HFFc6 (cell line): ENCODE data around the gene HENMT1. TPM values are rescaled to one million over a fixed set of nuclear protein-coding genes. Genes with fewer than 3 reads are reported as not detected.
"Not testable (repeated sequence)": the region's sequence is repeated elsewhere in the genome, so short reads cannot be mapped to it uniquely, and the experiment has no call there.

Source experiments
- DNase-seq: peaks from one replicate; pipeline ENCODE4 v3.0.0-alpha.2; 2018
- H3K27ac Mint-ChIP-seq: 2 replicates; pipeline ENCODE4 v1.8.0; 2020; ENCODE audit warnings: mild to moderate bottlenecking, mixed read lengths
- H3K27me3 Mint-ChIP-seq: 2 replicates; pipeline ENCODE4 v1.8.0; 2021; ENCODE audit warnings: mild to moderate bottlenecking, moderate library complexity, mixed read lengths; ENCODE audit not compliant: insufficient read depth
- H3K36me3 Mint-ChIP-seq: 2 replicates; pipeline ENCODE4 v1.8.0; 2021; ENCODE audit warnings: low read depth, mixed read lengths
- H3K4me1 Mint-ChIP-seq: 2 replicates; pipeline ENCODE4 v1.8.0; 2020; ENCODE audit warnings: low read depth, mixed read lengths
- H3K4me3 Mint-ChIP-seq: 2 replicates; pipeline ENCODE4 v1.8.0; 2020; ENCODE audit warnings: mild to moderate bottlenecking, moderate library complexity, mixed read lengths
- H3K9me3 Mint-ChIP-seq: 2 replicates; pipeline ENCODE4 v1.8.0; 2020; ENCODE audit warnings: mild to moderate bottlenecking, mixed read lengths
- CTCF ChIP-seq: fragments of 200-600 bp; sonication (generic); IDR thresholded peaks from 2 replicates; pipeline ENCODE4 v1.5.0; 2021; ENCODE audit warnings: antibody characterized with exemption, mild to moderate bottlenecking
- total RNA-seq, 6 experiments: library from RNA; stranded (reverse); fragmentation: NEBNext Ultra II Directional; extraction: Animal tissue kit (Norgen Biotek cat#: 25700); gene quantifications; 2 replicates in 1 of 6; 3 replicates in 5 of 6; pipeline ENCODE4 v1.2.3, GENCODE V29; 2021

Gene HENMT1
- total RNA-seq, 6 experiments from 2014 or later = 0.37 to 2.7 (median 0.45) TPM

DNA sequence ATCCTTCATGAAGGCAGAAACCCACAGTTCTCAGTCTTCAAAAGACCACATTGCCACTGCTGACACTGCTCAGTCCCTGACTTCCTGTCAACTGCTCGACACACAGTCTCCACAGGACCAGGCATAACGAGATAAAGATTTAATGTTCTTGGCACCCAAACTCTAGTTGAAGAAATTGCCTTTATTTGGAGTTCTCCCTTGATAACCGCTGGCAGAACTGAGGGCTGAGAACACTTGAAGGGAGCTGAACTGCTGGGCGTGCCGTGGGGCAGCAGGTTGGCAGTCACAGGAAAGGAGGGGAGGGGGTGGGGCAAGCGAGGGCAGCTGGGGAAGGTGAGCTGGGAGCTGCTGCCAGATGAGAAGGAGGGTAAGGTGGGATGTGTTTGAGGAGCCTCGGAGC is 15.9 kb downstream of the HENMT1 start:
- Mint-ChIP-seq H3K4me1 (peaks cover 9% of the 10 kb centered on the region), H3K27me3 (peaks cover 6% of the 10 kb centered on the region), H3K4me3 (no peak overlapping the region), H3K9me3 (no peaks in the 10 kb centered on the region), H3K27ac (no peak overlapping the region), H3K36me3 (no peaks in the 10 kb centered on the region)
- DNase-seq = no peak
- no peak for TF ChIP-seq CTCF

DNA sequence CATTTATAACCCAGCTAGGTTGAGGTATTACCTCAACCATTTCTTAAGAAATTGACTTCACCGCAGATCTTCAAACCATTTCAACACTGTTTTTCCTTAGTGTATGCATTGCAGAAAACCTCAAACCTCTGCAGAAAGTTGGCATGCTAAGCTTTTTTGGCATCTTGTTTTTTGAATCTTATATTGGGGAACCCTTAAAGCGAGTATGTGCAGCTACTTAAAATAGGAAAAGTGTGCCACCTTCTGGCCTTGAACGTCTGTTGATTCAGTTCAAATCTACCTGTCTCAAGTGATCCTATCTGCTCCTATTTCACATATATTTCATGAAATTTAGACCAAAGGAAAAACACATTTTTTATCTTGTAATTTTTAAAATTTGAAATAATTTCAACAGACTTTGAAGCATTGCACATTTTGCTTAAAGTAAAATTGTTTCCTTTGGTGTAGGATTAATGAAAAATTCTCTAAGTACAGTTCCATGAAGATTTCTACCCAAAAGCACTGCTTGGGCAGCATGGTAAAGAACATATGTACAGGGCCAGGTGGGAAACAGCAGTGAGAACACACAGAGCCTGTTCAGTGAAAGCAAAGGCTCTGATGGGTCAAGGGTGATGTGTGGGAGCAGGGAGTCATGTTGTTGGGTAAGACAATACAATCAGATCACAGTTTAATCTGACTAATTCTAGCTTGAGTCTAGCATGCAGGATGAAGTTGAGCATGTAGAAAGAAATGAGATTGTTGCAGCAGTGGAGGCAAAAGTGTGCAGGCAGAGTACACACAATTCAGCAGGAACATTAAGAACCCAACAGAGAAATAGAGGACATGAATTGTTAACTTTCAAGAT is 17.2 kb downstream of the HENMT1 start:
- no peaks in the 10 kb centered on the region for H3K36me3 Mint-ChIP-seq
- TF ChIP-seq CTCF = peak; percentile 87
- peak; percentile 59 for DNase-seq
- no peak overlapping the region for H3K4me3 Mint-ChIP-seq
- peaks cover 1% of the 10 kb centered on the region; the same call in 1 of the 2 replicates for H3K27me3 Mint-ChIP-seq
- peaks cover 9% of the 10 kb centered on the region for H3K4me1 Mint-ChIP-seq
- H3K9me3 Mint-ChIP-seq = no peaks in the 10 kb centered on the region
- no peak overlapping the region for H3K27ac Mint-ChIP-seq

DNA sequence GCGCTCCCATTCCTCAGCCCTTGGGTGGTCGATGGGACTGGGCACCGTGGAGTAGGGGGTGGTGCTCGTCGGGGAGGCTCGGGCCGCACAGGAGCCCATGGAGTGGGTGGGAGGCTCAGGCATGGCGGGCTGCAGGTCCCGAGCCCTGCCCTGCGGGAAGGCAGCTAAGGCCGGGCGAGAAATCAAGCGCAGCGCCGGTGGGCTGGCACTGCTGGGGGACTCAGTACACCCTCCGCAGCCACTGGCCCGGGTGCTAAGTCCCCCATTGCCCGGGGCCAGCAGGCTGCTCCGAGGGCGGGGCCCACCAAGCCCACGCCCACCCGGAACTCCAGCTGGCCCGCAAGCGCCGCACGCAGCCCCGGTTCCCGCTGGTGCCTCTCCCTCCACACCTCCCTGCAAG is 20.0 kb downstream of the HENMT1 start:
- not testable (repeated sequence) for DNase-seq, H3K9me3 Mint-ChIP-seq, H3K27me3 Mint-ChIP-seq, H3K4me1 Mint-ChIP-seq, H3K4me3 Mint-ChIP-seq, H3K27ac Mint-ChIP-seq, H3K36me3 Mint-ChIP-seq

GRCh38 chr1:108639899-108640560 is 20.9 kb downstream of the HENMT1 start:
- no peak for DNase-seq
- no peaks in the 10 kb centered on the region for H3K36me3 Mint-ChIP-seq
- no peak overlapping the region for H3K4me3 Mint-ChIP-seq
- TF ChIP-seq CTCF = no peak
- H3K27ac Mint-ChIP-seq = no peak overlapping the region
- H3K9me3 Mint-ChIP-seq = no peaks in the 10 kb centered on the region
- H3K4me1 Mint-ChIP-seq = no peaks in the 10 kb centered on the region
- no peaks in the 10 kb centered on the region; the same call in 1 of the 2 replicates for H3K27me3 Mint-ChIP-seq

DNA sequence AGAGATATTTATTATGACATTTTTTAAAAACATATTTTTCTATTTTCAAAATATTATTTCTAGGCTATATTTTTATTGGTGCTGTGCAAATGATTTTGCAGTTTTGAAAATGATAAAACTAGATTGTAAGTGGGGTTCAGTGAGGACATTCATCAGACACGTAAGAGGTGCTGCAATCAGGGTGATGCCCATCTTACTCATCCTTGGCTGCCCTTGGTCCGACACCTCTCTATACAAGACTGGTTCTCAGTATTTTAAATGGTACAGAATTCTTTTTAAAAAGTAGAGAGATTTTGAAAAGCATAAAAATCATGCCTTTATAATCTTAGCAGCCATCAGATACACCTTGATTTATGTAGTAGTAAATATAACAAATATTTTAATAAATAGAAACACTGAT is 24.0 kb downstream of the HENMT1 start:
- Mint-ChIP-seq H3K4me3 (no peak overlapping the region), H3K9me3 (no peaks in the 10 kb centered on the region), H3K27ac (no peak overlapping the region), H3K27me3 (no peaks in the 10 kb centered on the region), H3K36me3 (no peaks in the 10 kb centered on the region), H3K4me1 (no peaks in the 10 kb centered on the region)
- DNase-seq = no peak
- TF ChIP-seq CTCF = no peak

DNA sequence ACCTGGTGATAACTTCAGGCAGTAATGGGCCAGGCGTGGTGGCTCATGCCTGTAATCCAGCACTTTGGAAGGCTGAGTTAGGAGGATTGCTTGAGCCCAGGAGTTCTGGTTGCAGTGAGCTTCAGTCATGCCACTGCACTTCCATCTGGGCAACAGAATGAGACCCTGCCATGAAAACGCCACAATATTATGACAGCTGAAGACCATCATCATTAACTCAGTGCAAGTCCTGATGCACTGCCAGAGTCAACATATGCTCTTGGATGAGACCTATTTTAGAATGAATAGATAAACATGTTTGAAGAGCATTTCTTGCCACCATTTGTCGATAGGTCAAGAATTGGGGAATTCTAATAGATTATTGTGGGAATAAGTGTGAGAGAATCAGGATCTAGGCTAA is 26.4 kb downstream of the HENMT1 start:
- TF ChIP-seq CTCF = no peak
- no peak for DNase-seq
- Mint-ChIP-seq H3K27me3 (no peaks in the 10 kb centered on the region), H3K27ac (no peak overlapping the region), H3K4me1 (no peaks in the 10 kb centered on the region), H3K9me3 (no peaks in the 10 kb centered on the region), H3K4me3 (no peak overlapping the region), H3K36me3 (no peaks in the 10 kb centered on the region)
